Measurements from ENCODE around the gene SNPH. TPM values are rescaled to one million over a fixed set of nuclear protein-coding genes. Genes with fewer than 3 reads are reported as not detected.

SNPH gene
- total and polyA plus RNA-seq, 2 experiments from 2014 or later: 5.7 to 11.2 TPM

DNA sequence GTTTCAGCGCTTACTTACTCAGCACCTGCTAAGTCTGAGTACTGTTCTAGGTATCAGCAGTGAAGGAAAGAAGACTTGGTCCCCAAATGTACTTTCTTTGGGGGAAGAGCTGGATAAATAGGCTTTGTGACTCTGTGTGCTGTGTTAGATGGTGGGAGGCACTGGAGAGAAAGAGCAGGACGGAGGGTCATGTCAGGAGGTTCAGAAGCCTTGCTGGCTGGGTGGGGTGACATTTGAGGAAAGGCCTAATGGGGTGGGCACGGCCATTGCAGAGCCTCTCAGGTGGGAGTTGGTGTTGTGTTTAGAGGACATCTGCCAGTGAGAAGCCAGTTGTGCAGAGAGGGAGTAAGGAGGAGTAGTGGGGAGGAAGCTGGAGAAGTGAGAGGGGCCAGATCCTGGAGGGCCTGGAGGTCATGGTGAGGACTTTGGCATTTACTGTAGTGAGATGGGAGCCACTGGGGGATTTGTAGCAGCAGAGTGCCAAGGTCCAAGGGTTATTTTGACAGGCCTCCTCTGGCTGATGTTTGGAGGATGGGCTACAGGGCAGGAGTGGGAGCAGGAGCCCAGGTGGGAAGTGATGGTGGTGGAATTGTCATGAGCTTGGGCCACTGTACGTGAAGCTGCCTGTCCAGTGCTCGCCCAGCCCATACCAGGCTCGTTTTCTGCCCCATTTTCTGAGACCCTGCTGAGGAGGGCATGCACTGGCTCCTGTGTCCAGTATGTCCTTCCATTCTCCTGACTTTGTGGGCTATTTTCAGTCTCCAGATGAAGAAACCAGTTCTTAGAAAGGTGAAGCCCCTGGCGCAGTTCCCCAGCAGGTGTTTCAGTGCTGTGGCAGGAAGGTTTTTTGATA is 62.0 kb downstream of the SNPH start:
- Histone ChIP-seq H3F3A (ENCODE audit: insufficient read depth) (peaks cover 55% of the 10 kb centered on the region), H3K4me1 (ENCODE audit: insufficient read depth) (peaks cover 55% of the 10 kb centered on the region), H3K27ac (peak overlapping the region; percentile 100), H3K27me3 (replicated peaks; ENCODE audit: insufficient read depth) (no peaks in the 10 kb centered on the region), H3K79me2 (ENCODE audit: insufficient read depth) (peaks cover 63% of the 10 kb centered on the region), H3K9me2 (ENCODE audit: insufficient read depth) (no peaks in the 10 kb centered on the region), H2AFZ (no peak overlapping the region), H3K9ac (peak overlapping the region; percentile 100), H4K20me1 (ENCODE audit: insufficient read depth) (no peaks in the 10 kb centered on the region), H3K9me3 (ENCODE audit: low read depth) (no peaks in the 10 kb centered on the region), H3K4me2 (ENCODE audit: unreplicated experiment) (peak overlapping the region; percentile 92), H3K4me3 (peak overlapping the region; percentile 95), H3K36me3 (ENCODE audit: low read depth) (peaks cover 3% of the 10 kb centered on the region; the same call in 1 of the 2 replicates)
- in situ Hi-C loops (cut with MboI): no loop called here
- 92 to 94% methylated on average over 7 of the region's 7 CpGs for WGBS, 2 experiments (ENCODE audit: low coverage in 1 of 2, low lambda C conversion rate in 2 of 2, missing lambda C conversion rate in 2 of 2)
- DNase-seq: no peak
- TF ChIP-seq EZH2phosphoT487 (IDR thresholded peaks at IDR 0.05; ENCODE audit: insufficient read depth, low read depth) (no peak), EZH2 (IDR thresholded peaks at IDR 0.05; ENCODE audit: insufficient read depth, poor library complexity, severe bottlenecking) (no peak)

DNA sequence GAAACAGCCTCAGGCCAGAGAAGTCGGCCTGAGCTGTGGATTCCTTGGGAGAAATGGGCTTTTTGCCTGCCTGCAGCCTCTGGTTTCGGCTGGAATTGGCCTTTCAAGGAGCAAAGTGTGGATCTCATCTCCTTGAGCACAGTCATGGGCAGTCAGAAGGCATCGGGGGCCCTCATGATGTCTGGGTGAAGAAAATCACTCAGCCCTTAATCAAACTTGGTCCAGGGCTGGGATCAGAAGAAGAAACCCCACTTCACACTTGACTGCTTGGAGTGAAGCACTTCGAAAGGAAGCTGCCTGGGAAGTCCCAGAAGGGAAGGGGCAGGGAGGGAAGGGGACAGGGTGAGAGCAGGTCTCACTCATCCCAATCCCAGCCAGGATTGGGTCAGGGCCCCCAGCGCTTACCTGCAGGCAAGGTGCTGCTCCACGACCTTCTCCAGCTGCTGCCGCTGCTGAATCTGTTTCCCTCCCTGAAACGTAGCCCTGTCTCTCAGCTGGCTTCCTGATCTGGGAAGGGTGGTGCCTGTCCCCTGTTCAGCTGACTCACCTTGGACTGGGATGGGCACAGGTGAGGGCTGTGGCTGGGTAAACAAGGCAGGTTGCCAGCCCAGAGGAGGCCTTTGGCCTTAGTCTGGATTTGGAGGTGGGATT is 62.7 kb downstream of the SNPH start, which contains the start of gene SDCBP2:
Gene SDCBP2 (minus strand): TSS at position 460 of the 651 bp plus-strand sequence. CDS start 8,723 bp downstream, outside the sequence.
- H3K9me2 ChIP-seq (ENCODE audit: insufficient read depth): no peaks in the 10 kb centered on the region
- peak within 1 kb of the TSS; percentile 100 for H3K9ac ChIP-seq
- H3K9me3 ChIP-seq (ENCODE audit: low read depth): no peaks in the 10 kb centered on the region
- H2AFZ ChIP-seq: no peak within 1 kb of the TSS
- H3K4me2 ChIP-seq (ENCODE audit: unreplicated experiment): peak within 1 kb of the TSS; percentile 92
- H3F3A ChIP-seq (ENCODE audit: insufficient read depth): peaks cover 49% of the 10 kb centered on the region
- H3K27ac ChIP-seq: peak within 1 kb of the TSS; percentile 100
- no peak for DNase-seq
- H3K27me3 ChIP-seq (replicated peaks; ENCODE audit: insufficient read depth): no peaks in the 10 kb centered on the region
- H4K20me1 ChIP-seq (ENCODE audit: insufficient read depth): no peaks in the 10 kb centered on the region
- 83 to 84% methylated on average over 8 of the region's 8 CpGs for WGBS, 2 experiments (ENCODE audit: low coverage in 1 of 2, low lambda C conversion rate in 2 of 2, missing lambda C conversion rate in 2 of 2)
- peaks cover 49% of the 10 kb centered on the region for H3K4me1 ChIP-seq (ENCODE audit: insufficient read depth)
- TF ChIP-seq EZH2phosphoT487 (IDR thresholded peaks at IDR 0.05; ENCODE audit: insufficient read depth, low read depth): no peak
- no peak for TF ChIP-seq EZH2 (IDR thresholded peaks at IDR 0.05; ENCODE audit: insufficient read depth, poor library complexity, severe bottlenecking)
- H3K36me3 ChIP-seq (ENCODE audit: low read depth): peaks cover 3% of the 10 kb centered on the region; the same call in 1 of the 2 replicates
- peaks cover 71% of the 10 kb centered on the region for H3K79me2 ChIP-seq (ENCODE audit: insufficient read depth)
- in situ Hi-C loops (cut with MboI): no loop called here
- H3K4me3 ChIP-seq: no peak within 1 kb of the TSS

DNA sequence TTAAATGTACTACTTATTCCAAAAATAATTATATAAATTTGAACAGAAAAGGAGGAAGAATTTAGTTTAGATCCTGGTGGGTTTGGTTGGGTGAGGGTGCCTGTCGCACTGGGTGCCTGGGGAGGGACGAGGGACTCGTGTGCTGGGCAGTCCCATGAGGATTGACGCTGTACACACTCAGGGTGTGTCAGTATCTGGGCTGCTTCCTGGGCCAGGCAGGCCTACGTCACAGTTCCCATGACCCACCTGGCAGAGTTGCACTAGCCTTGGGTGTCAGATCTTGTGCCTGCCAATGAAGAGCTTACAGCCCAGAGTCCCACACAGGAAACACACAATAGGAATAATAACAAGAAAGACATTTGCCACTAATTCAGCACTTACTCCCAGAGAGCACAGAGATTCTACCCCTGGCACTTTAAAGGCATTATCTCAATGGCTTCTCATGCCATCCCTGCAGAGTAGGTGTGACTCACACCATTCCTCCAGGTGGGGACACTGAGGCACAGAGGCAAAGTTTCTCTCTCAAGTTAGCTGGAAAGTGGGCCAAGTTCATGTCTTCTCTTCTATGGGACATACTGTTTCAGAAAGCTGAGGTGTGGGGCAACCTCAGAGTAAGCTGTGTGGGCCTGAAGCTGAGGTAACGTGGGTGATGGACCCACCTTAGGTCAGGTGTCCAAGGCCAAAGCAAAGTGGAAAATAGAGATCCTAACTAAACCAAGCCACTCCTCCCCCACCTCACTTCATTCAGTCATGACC is 64.2 kb downstream of the SNPH start:
- peak overlapping the region; percentile 31 for H3K27ac ChIP-seq

DNA sequence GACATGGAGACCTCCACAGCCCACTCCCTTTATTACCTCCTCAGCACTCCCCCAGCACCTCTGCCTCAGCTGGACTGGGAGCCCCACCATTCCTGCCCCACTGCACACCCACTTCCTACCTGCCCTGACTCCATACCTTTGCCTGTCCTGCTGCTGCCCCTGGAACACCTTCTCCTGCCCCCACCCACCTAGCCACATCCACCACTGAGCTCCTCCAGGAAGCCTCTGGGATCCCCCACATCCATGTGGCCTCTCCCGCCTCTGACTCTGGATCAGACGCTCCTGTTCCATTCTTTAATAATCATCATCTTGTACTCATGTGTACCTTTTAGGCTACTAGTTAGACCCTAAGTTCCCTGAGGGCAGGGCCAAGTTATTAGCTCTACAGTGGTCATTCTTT is 65.0 kb downstream of the SNPH start:
- no peaks in the 10 kb centered on the region for H4K20me1 ChIP-seq (ENCODE audit: insufficient read depth)
- H3K27me3 ChIP-seq (replicated peaks; ENCODE audit: insufficient read depth): no peaks in the 10 kb centered on the region
- H3K4me3 ChIP-seq: no peak overlapping the region
- peaks cover 41% of the 10 kb centered on the region for H3K4me1 ChIP-seq (ENCODE audit: insufficient read depth)
- no peak overlapping the region for H3K4me2 ChIP-seq (ENCODE audit: unreplicated experiment)
- DNase-seq: no peak
- no peaks in the 10 kb centered on the region for H3K9me2 ChIP-seq (ENCODE audit: insufficient read depth)
- H3F3A ChIP-seq (ENCODE audit: insufficient read depth): peaks cover 40% of the 10 kb centered on the region
- 96% methylated on average over 2 of the region's 2 CpGs for WGBS, 2 experiments (ENCODE audit: low coverage in 1 of 2, low lambda C conversion rate in 2 of 2, missing lambda C conversion rate in 2 of 2)
- peaks cover 88% of the 10 kb centered on the region for H3K79me2 ChIP-seq (ENCODE audit: insufficient read depth)
- H3K9me3 ChIP-seq (ENCODE audit: low read depth): no peaks in the 10 kb centered on the region
- in situ Hi-C loops (cut with MboI): no loop called here
- H3K9ac ChIP-seq: no peak overlapping the region
- H3K36me3 ChIP-seq (ENCODE audit: low read depth): peaks cover 3% of the 10 kb centered on the region; the same call in 1 of the 2 replicates
- no peak overlapping the region for H2AFZ ChIP-seq
- TF ChIP-seq EZH2phosphoT487 (IDR thresholded peaks at IDR 0.05; ENCODE audit: insufficient read depth, low read depth): no peak
- no peak for TF ChIP-seq EZH2 (IDR thresholded peaks at IDR 0.05; ENCODE audit: insufficient read depth, poor library complexity, severe bottlenecking)
- H3K27ac ChIP-seq: no peak overlapping the region

More for the DNA sequence above, 64.2 kb downstream of the SNPH start:
- H4K20me1 ChIP-seq (ENCODE audit: insufficient read depth): no peaks in the 10 kb centered on the region
- H3F3A ChIP-seq (ENCODE audit: insufficient read depth): peaks cover 38% of the 10 kb centered on the region
- peaks cover 85% of the 10 kb centered on the region for H3K79me2 ChIP-seq (ENCODE audit: insufficient read depth)
- H3K27me3 ChIP-seq (replicated peaks; ENCODE audit: insufficient read depth): no peaks in the 10 kb centered on the region
- H3K9me3 ChIP-seq (ENCODE audit: low read depth): no peaks in the 10 kb centered on the region
- H3K4me1 ChIP-seq (ENCODE audit: insufficient read depth): peaks cover 38% of the 10 kb centered on the region
- H3K36me3 ChIP-seq (ENCODE audit: low read depth): peaks cover 3% of the 10 kb centered on the region; the same call in 1 of the 2 replicates
- peak; percentile 76 for DNase-seq
- peak overlapping the region; percentile 31 for H3K9ac ChIP-seq
- TF ChIP-seq EZH2phosphoT487 (IDR thresholded peaks at IDR 0.05; ENCODE audit: insufficient read depth, low read depth): no peak
- no peak for TF ChIP-seq EZH2 (IDR thresholded peaks at IDR 0.05; ENCODE audit: insufficient read depth, poor library complexity, severe bottlenecking)
- WGBS, 2 experiments (ENCODE audit: low coverage in 1 of 2, low lambda C conversion rate in 2 of 2, missing lambda C conversion rate in 2 of 2): 47 to 58% methylated on average over 6 of the region's 6 CpGs
- no peak overlapping the region for H3K4me3 ChIP-seq
- H3K4me2 ChIP-seq (ENCODE audit: unreplicated experiment): no peak overlapping the region
- no peak overlapping the region for H2AFZ ChIP-seq
- in situ Hi-C loops (cut with MboI): no loop called here
- no peaks in the 10 kb centered on the region for H3K9me2 ChIP-seq (ENCODE audit: insufficient read depth)

Measured in GM23248 (cell line).